ENCODE measurements around the gene AP5S1. TPM values are rescaled to one million over a fixed set of nuclear protein-coding genes. Genes with fewer than 3 reads are reported as not detected.

The AP5S1 gene
- total and polyA plus RNA-seq, 2 of the 13 experiments (the other 11 are each of a cell fraction or from before 2014, with no cell fraction given), result 7.9 to 23.2 TPM

GRCh38 chr20:3795511-3796468 is 24.6 kb upstream of the AP5S1 start, which contains the start of gene CDC25B:
TSS of gene CDC25B (plus strand) at chr20:3796310. CDS start at chr20:3796532, 222 bp downstream.
- peaks cover 6 to 12% of the 10 kb centered on the region in 2 experiments; a peak in 4 of 5 replicates for H3K36me3 ChIP-seq (replicated peaks in 1 of 2; ENCODE audit: control insufficient read depth in 1 of 2, insufficient read depth in 2 of 2, low read length in 2 of 2)
- peaks cover 20% of the 10 kb centered on the region for H3K79me2 ChIP-seq (ENCODE audit: insufficient read depth, low read length)
- intact Hi-C loops (cut with micrococcal nuclease; ENCODE audit: unreplicated experiment), result no loop called here
- ATAC-seq (peak; percentile 89), DNase-seq (ENCODE audit: low spot score) (peak; percentile 91), FAIRE-seq (peak; percentile 49)
- peak within 1 kb of the TSS; percentile 76 to 88 (median 85) for H3K4me3 ChIP-seq (replicated peaks in 1 of 3; ENCODE audit: insufficient read depth in 1 of 3, low read depth in 2 of 3, low read length in 3 of 3)
- POLR2A ChIA-PET, result interaction anchor here (0.7 to 3.1 kb wide), 7 partner anchors 9 to 905 kb away, joined by 3 to 31 read pairs (median 5); partner anchors contain the start of genes ADISSP, AP5S1, CENPB and SPEF1
- H3K4me1 ChIP-seq (ENCODE audit: insufficient read depth, low read length), result peaks cover 45% of the 10 kb centered on the region
- BruUV-seq (replicated peaks), result TSS peak; percentile 89
- no peaks in the 10 kb centered on the region for H4K20me1 ChIP-seq (ENCODE audit: insufficient read depth, low read length)
- in situ Hi-C loops (cut with HindIII; ENCODE audit: extremely low pct_ligation_motif_present, low pct_unique_long_range_greater_than_20kb), result no loop called here
- H3K9ac ChIP-seq (ENCODE audit: insufficient read depth, low read depth, low read length), result peak within 1 kb of the TSS; percentile 77
- H3K27ac ChIP-seq (ENCODE audit: extremely low read length, insufficient read depth, low read length), result peak within 1 kb of the TSS; percentile 66
- H3K9me3 ChIP-seq (ENCODE audit: low read length), result no peaks in the 10 kb centered on the region
- H3K27me3 ChIP-seq (ENCODE audit: control insufficient read depth in 1 of 2, insufficient read depth in 2 of 2, low read length in 2 of 2), result no peaks in the 10 kb centered on the region; a peak in 1 of 5 replicates
- WGBS (ENCODE audit: low lambda C conversion rate), result 43% methylated on average over 59 of the region's 69 CpGs
- H2AFZ ChIP-seq (ENCODE audit: low read length), result peak within 1 kb of the TSS; percentile 85
- H3K4me2 ChIP-seq (ENCODE audit: low read depth, low read length), result peak within 1 kb of the TSS; percentile 97
- CTCF ChIA-PET (ENCODE audit: low intra/inter-chr PET ratio, low total read pairs), result interaction anchor here (1.4 kb wide), 2 partner anchors 9 to 22 kb away, joined by 3 read pairs; no protein-coding TSS in a partner anchor
- TF ChIP-seq FUBP1 (CRISPR knock-in tag; IDR thresholded peaks at IDR 0.05; ENCODE audit: borderline replicate concordance) (no peak), HIC2 (CRISPR knock-in tag; IDR thresholded peaks at IDR 0.05; ENCODE audit: low read depth) (no peak), ZMYM2 (CRISPR knock-in tag; IDR thresholded peaks at IDR 0.05) (peak; percentile 97), ZNF782 (CRISPR knock-in tag; IDR thresholded peaks at IDR 0.05; ENCODE audit: borderline replicate concordance) (peak; percentile 89; the same call in 1 of the 2 replicates), ZNF816 (CRISPR knock-in tag; IDR thresholded peaks at IDR 0.05; ENCODE audit: borderline replicate concordance) (peak; percentile 80; the same call in 1 of the 2 replicates), SKIL (CRISPR knock-in tag; IDR thresholded peaks at IDR 0.05; ENCODE audit: borderline replicate concordance) (peak; percentile 34; the same call in 1 of the 2 replicates), CEBPG (CRISPR knock-in tag; IDR thresholded peaks at IDR 0.05) (peak; percentile 45; the same call in 1 of the 2 replicates), FOSL1 (CRISPR knock-in tag; IDR thresholded peaks at IDR 0.05; ENCODE audit: borderline replicate concordance) (no peak), CERS6 (CRISPR knock-in tag; IDR thresholded peaks at IDR 0.05) (no peak), ZNF703 (CRISPR knock-in tag; IDR thresholded peaks at IDR 0.05; ENCODE audit: borderline replicate concordance) (no peak), ZNF530 (CRISPR knock-in tag; IDR thresholded peaks at IDR 0.05; ENCODE audit: low read depth) (no peak), MLLT10 (CRISPR knock-in tag; IDR thresholded peaks at IDR 0.05) (no peak), HNRNPL (IDR thresholded peaks at IDR 0.05; ENCODE audit: low read depth, low read length) (0 out of 2 replicates have a peak, but pooled peaks have one; percentile 38), YEATS2 (CRISPR knock-in tag; IDR thresholded peaks at IDR 0.05; ENCODE audit: borderline replicate concordance) (peak; percentile 78), MATR3 (CRISPR knock-in tag; IDR thresholded peaks at IDR 0.05) (no peak)

Measured in HepG2 (cell line).